ENCODE results near the gene DNAJC15.
"Not testable (repeated sequence)": the region's sequence is repeated elsewhere in the genome, so short reads cannot be mapped to it uniquely, and the experiment has no call there.

The DNAJC15 gene

GRCh38 chr13:43046259-43046658, 22.9 kb downstream of the DNAJC15 start:
- no peak for DNase-seq

- no peak for DNase-seq
Observed at GRCh38 chr13:43054803-43055802, 31.7 kb downstream of the DNAJC15 start.

- DNase-seq: no peak
Observed at GRCh38 chr13:43057653-43058317, 34.4 kb downstream of the DNAJC15 start.

GRCh38 chr13:43058318-43058674, 34.9 kb downstream of the DNAJC15 start:
- no peak for DNase-seq

GRCh38 chr13:43058831-43059230, 35.4 kb downstream of the DNAJC15 start:
- DNase-seq: no peak

GRCh38 chr13:43059779-43060178, 36.4 kb downstream of the DNAJC15 start:
- DNase-seq: not testable (repeated sequence)

- DNase-seq: not testable (repeated sequence)
Observed at GRCh38 chr13:43060806-43061205, 37.4 kb downstream of the DNAJC15 start.

- DNase-seq: no peak
Observed at GRCh38 chr13:43061496-43062280, 38.3 kb downstream of the DNAJC15 start.

- DNase-seq: no peak
Observed at GRCh38 chr13:43071824-43072223, 48.4 kb downstream of the DNAJC15 start.

- DNase-seq: no peak
Observed at GRCh38 chr13:43072394-43072793, 49.0 kb downstream of the DNAJC15 start.

- no peak for DNase-seq
Observed at GRCh38 chr13:43074824-43075510, 51.6 kb downstream of the DNAJC15 start.

- not testable (repeated sequence) for DNase-seq
Observed at GRCh38 chr13:43075511-43075902, 52.1 kb downstream of the DNAJC15 start.

GRCh38 chr13:43077046-43077445, 53.7 kb downstream of the DNAJC15 start:
- no peak for DNase-seq

GRCh38 chr13:43077461-43077860, 54.1 kb downstream of the DNAJC15 start:
- DNase-seq: no peak

GRCh38 chr13:43077906-43078305, 54.5 kb downstream of the DNAJC15 start:
- no peak for DNase-seq

- no peak for DNase-seq
Observed at GRCh38 chr13:43078399-43078798, 55.0 kb downstream of the DNAJC15 start.

- no peak for DNase-seq
Observed at GRCh38 chr13:43079392-43079931, 56.1 kb downstream of the DNAJC15 start.

- no peak for DNase-seq
Observed at GRCh38 chr13:43080199-43080598, 56.8 kb downstream of the DNAJC15 start.

- DNase-seq: no peak
Observed at GRCh38 chr13:43081866-43082265, 58.5 kb downstream of the DNAJC15 start.

GRCh38 chr13:43083750-43084149, 60.4 kb downstream of the DNAJC15 start:
- DNase-seq: no peak

- DNase-seq: peak; percentile 80
Observed at GRCh38 chr13:43085545-43085944, 62.2 kb downstream of the DNAJC15 start.

GRCh38 chr13:43086181-43086580, 62.8 kb downstream of the DNAJC15 start:
- DNase-seq: peak; percentile 84

Measured in DMS 273 treated with DMSO at 0.1 percent for 48 hours (cell line).